Fibroblast of peridontal ligament (primary cell): ENCODE results near the gene FCAR.
"Not testable (repeated sequence)": the region's sequence is repeated elsewhere in the genome, so short reads cannot be mapped to it uniquely, and the experiment has no call there.

Experiments used
- DNase-seq: peaks from one replicate; pipeline ENCODE4 v3.0.0-alpha.2; 2010; ENCODE audit errors: extremely low read depth

The FCAR gene

GRCh38 chr19:54873990-54874389, at the start of gene FCAR:
Gene FCAR (plus strand): TSS chr19:54874235. CDS start chr19:54874290, 55 bp downstream.
- DNase-seq: no peak

- DNase-seq: not testable (repeated sequence)
These were observed 49.6 kb upstream of the FCAR start for GRCh38 chr19:54824416-54824815.

GRCh38 chr19:54825326-54825725, 48.7 kb upstream of the FCAR start:
- DNase-seq: not testable (repeated sequence)

- DNase-seq: not testable (repeated sequence)
These were observed 46.0 kb upstream of the FCAR start for GRCh38 chr19:54828064-54828463.

- DNase-seq: not testable (repeated sequence)
These were observed 41.5 kb upstream of the FCAR start, which contains the start of gene KIR2DS4 for GRCh38 chr19:54832496-54832895. Gene KIR2DS4 (plus strand): TSS chr19:54832676.

GRCh38 chr19:54835126-54835525, 38.9 kb upstream of the FCAR start:
- DNase-seq: not testable (repeated sequence)

- not testable (repeated sequence) for DNase-seq
These were observed 36.5 kb upstream of the FCAR start for GRCh38 chr19:54837522-54837921.

GRCh38 chr19:54843171-54843570, 30.9 kb upstream of the FCAR start:
- not testable (repeated sequence) for DNase-seq

- DNase-seq: not testable (repeated sequence)
These were observed 23.9 kb upstream of the FCAR start, which contains the start of gene KIR3DL2 for GRCh38 chr19:54850061-54850640. Gene KIR3DL2 (plus strand): TSS chr19:54850443. CDS start chr19:54850476, 33 bp downstream.

GRCh38 chr19:54850930-54851329, 23.1 kb upstream of the FCAR start:
- no peak for DNase-seq

GRCh38 chr19:54851353-54851752, 22.7 kb upstream of the FCAR start:
- DNase-seq: no peak

GRCh38 chr19:54855241-54855640, 18.8 kb upstream of the FCAR start:
- DNase-seq: not testable (repeated sequence)

- not testable (repeated sequence) for DNase-seq
These were observed 15.6 kb upstream of the FCAR start for GRCh38 chr19:54858476-54858875.

GRCh38 chr19:54859421-54859820, 14.6 kb upstream of the FCAR start:
- not testable (repeated sequence) for DNase-seq

- not testable (repeated sequence) for DNase-seq
These were observed 10.6 kb upstream of the FCAR start for GRCh38 chr19:54863459-54863858.

- no peak for DNase-seq
These were observed 2.3 kb upstream of the FCAR start for GRCh38 chr19:54871696-54872095.

GRCh38 chr19:54875506-54875905, 1.5 kb downstream of the FCAR start:
- DNase-seq: no peak

GRCh38 chr19:54877471-54877870, 3.4 kb downstream of the FCAR start:
- DNase-seq: no peak

- no peak for DNase-seq
These were observed 7.8 kb downstream of the FCAR start for GRCh38 chr19:54881884-54882283.

- no peak for DNase-seq
These were observed 8.7 kb downstream of the FCAR start for GRCh38 chr19:54882758-54883157.

GRCh38 chr19:54883228-54883627, 9.2 kb downstream of the FCAR start:
- no peak for DNase-seq

GRCh38 chr19:54888239-54888638, 14.2 kb downstream of the FCAR start:
- no peak for DNase-seq

GRCh38 chr19:54889566-54889965, 15.5 kb downstream of the FCAR start:
- no peak for DNase-seq

- no peak for DNase-seq
These were observed 19.4 kb downstream of the FCAR start for GRCh38 chr19:54893406-54893805.
